ENCODE results near the gene ETV7.
"Not testable (repeated sequence)": the region's sequence is repeated elsewhere in the genome, so short reads cannot be mapped to it uniquely, and the experiment has no call there.

Gene ETV7

DNA sequence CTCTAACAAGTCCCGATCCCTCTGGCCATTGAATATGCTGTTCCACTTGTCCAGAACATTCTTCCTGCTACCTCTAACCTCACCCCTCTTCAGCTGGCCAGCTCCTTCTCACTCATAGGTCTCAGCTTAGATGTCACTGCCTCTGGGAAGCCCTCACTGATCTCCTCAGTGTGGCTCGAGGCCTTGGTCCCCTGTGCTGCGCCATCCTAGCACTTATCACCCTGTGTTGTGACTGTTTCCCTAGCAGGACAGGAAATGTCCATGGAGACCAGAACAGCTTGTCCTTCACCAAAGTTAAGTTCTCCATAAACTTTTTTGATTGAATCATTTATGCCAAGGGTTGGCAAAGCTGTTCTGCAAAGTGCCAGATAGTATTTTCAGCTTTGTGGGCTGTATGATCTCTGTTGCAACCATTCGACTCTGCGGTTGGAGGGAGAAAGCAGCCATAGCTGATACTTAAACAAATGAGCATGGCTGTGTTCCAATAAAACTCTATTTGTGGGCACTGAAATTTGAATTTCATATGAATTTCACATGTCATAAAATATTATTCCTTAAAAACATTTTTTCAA lies 44.3 kb downstream of the ETV7 start:
- H3K27ac Mint-ChIP-seq = no peak overlapping the region
- H3K4me1 Mint-ChIP-seq = peaks cover 8% of the 10 kb centered on the region
- peaks cover 21% of the 10 kb centered on the region for H3K27me3 Mint-ChIP-seq
- DNase-seq = no peak
- no peak for ATAC-seq
- H3K4me3 Mint-ChIP-seq = no peak overlapping the region
- no peaks in the 10 kb centered on the region for H3K9me3 Mint-ChIP-seq

DNA sequence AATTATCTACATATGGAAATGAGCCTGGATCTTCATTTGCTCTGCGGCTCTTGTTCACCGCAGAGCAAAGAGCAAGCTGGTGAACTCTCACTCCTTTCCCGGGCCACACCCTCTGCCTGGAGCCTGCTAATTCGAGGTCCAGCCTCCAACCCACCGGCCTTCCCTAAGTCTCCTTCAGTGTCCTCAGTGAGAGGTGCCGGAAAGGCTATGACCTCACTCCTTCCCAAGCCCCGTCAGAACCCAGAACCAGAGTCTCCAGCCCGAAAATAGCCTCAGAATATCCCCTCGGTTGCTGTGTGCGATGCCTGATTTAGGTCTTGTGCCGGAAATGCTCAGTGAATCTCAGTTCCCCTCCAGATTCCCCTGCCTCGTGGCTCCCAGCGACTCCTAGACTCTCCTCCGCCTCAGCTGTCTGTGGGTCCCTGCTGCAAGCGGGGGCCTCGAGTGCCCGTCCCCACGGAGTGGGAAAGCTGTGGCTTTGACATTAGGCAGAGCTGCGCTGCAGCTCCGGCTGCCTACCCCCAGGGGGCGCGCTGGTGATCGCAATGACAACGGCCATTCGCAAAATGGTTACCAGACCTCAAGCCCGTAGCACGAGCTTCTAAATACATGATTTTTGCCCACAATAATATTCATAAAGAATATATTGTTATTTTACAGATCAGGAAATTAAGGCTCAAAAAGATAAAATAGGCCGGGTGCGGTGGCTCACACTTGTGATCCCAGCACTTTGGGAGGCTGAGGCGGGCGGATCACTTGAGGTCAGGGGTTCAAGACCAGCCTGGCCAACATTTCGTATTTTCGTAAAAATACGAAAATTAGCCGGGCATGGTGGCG lies 46.6 kb downstream of the ETV7 start:
- peak overlapping the region; percentile 47 to 63 for H3K4me3 Mint-ChIP-seq
- peak overlapping the region in 1 of 2 donors; percentile 68 for H3K27ac Mint-ChIP-seq
- peaks cover 21% of the 10 kb centered on the region for H3K27me3 Mint-ChIP-seq
- H3K4me1 Mint-ChIP-seq = peaks cover 25% of the 10 kb centered on the region
- ATAC-seq = peak; percentile 78
- DNase-seq = peak; percentile 70 to 71
- H3K9me3 Mint-ChIP-seq = no peaks in the 10 kb centered on the region

DNA sequence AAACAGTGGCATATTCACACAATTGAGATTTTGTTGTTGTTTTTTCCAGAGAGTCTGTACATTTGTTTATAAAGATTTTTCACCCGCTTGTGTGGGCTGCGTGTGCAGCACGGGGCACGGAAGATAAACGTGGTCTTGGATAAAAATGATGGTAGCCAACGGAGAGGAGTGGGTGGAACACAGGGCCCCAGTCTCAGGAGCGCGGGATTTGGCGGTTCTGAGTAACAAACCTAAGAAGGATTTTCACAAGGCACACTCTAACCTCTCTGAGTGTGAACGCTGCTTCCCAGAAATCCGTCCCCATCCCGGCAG lies 47.2 kb downstream of the ETV7 start:
- ATAC-seq = no peak
- no peak overlapping the region for H3K27ac Mint-ChIP-seq
- DNase-seq = no peak

DNA sequence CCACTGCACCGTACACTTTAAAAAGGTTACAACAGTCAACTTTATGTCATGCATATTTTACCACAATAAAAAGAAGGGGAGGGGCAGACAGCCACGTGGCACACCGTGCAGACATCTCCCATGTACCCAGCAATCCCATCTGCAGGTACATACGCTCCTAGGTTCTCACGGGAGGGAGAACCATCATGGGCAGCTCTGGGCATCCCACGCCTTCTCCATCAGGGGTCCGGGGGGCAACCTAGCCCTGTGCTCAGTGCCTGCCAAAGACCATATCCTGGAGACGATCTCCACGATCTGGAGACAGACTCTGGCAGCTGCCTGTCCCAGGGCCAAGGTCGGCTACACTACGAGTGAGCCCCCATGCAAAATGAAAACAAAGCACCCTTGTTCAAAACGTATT lies 48.3 kb downstream of the ETV7 start:
- no peak for DNase-seq
- peaks cover 38% of the 10 kb centered on the region for H3K27me3 Mint-ChIP-seq
- H3K27ac Mint-ChIP-seq = no peak overlapping the region
- peaks cover 30% of the 10 kb centered on the region for H3K4me1 Mint-ChIP-seq
- H3K9me3 Mint-ChIP-seq = no peaks in the 10 kb centered on the region
- H3K4me3 Mint-ChIP-seq = no peak overlapping the region
- ATAC-seq = no peak

More for the DNA sequence above, 47.2 kb downstream of the ETV7 start:
- Mint-ChIP-seq H3K4me3 (no peak overlapping the region), H3K27me3 (peaks cover 26% of the 10 kb centered on the region), H3K9me3 (no peaks in the 10 kb centered on the region), H3K4me1 (peaks cover 25% of the 10 kb centered on the region)

DNA sequence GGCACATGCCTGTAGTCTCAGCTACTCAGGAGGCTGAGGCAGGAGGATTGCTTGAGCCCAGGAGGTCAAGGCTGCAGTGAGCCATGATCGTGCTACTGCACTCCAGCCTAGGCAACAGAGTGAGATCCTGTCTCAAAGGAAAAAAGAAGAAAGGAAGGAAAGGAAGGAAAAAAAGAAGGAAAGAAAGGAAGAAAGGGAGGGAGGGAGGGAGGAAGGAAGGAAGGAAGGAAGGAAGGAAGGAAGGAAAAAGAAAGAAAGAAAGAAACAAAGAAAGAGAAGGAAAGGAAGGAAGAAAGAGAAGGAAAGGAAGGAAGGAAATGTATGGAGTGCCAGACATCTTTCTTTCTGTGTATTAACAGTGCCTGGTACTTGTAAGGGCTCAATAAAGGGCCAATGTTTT lies 49.2 kb downstream of the ETV7 start:
- not testable (repeated sequence) for H3K9me3 Mint-ChIP-seq, H3K4me3 Mint-ChIP-seq, ATAC-seq, H3K27ac Mint-ChIP-seq, DNase-seq
- H3K27me3 Mint-ChIP-seq = peaks cover 42% of the 10 kb centered on the region
- H3K4me1 Mint-ChIP-seq = peaks cover 31% of the 10 kb centered on the region

DNA sequence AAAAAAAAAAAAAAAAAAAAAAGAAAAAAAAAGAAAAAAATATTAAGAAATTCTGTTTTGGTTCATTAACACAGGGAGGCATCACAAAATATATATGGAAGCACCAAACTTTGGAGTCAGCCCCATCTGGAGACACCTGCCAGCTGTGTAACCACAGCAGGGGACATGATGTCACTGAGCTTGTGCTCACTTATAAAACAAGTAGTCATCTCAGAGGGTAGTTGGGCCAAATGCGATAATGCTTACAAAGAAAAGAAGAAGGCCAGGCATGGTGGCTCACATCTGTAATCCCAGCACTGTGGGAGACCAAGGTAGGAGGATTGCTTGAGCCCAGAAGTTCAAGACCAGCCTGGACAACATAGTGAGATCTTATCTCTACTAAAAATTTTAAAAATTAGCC lies 49.7 kb downstream of the ETV7 start:
- Mint-ChIP-seq H3K4me3 (no peak overlapping the region), H3K27ac (no peak overlapping the region), H3K27me3 (peaks cover 47% of the 10 kb centered on the region), H3K4me1 (peaks cover 31% of the 10 kb centered on the region), H3K9me3 (no peaks in the 10 kb centered on the region)
- DNase-seq = no peak
- no peak for ATAC-seq

DNA sequence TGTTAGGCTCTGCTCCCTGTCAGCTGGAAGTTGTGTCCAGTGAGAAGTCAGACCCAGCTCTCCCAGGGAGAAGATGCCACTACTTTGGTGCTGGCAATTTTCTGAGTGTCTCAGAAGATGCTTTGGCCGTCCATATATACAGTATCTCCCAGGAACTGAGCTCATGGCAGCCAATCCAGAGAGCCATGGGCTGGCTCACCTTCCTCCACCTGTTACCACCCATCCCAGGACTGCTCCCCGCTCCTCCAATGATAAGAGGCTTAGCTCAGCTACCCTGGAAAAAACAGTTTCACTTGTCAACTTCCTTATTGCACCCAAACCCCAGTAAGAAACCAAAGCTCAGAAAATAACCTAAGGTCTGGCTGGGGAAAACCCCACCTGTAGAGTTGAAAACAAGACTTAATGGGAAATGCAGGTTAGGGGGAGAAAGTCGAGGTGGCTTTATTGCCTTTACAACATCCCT lies 50.7 kb downstream of the ETV7 start, which contains the start of gene BNIP5:
BNIP5 (minus strand) TSS at position 110 of the 463 bp plus-strand sequence. CDS start 6,198 bp downstream, outside the sequence.
- DNase-seq = no peak
- ATAC-seq = peak; percentile 61
- H3K9me3 Mint-ChIP-seq = no peaks in the 10 kb centered on the region
- H3K4me3 Mint-ChIP-seq = peak within 1 kb of the TSS; percentile 2 to 40
- H3K27me3 Mint-ChIP-seq = peaks cover 48% of the 10 kb centered on the region
- H3K4me1 Mint-ChIP-seq = peaks cover 31% of the 10 kb centered on the region
- H3K27ac Mint-ChIP-seq = no peak within 1 kb of the TSS

DNA sequence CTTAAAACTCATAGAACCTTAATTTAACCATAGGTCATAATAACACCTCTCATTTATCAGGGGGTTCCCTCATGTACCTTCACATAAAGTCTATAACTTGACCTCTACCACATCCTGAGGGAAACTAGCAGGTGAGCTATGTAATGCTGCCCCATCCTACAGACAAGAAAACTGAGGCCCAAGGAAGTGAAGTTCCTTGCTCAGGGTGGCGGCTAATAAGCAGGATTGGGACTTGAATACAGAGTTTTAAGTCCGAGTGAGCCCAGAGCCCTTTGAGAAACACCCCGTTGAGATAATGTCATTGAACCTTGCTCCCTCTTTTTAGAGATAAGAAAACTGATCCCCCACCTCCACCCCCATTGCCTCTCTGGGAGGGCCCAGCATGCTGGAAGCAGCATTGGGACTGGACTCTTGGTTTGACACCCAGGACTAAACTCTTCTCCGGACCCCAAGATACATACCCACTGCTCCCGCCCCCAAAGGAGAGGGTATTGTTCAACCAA lies 51.2 kb downstream of the ETV7 start:
- Mint-ChIP-seq H3K9me3 (no peaks in the 10 kb centered on the region), H3K27ac (no peak overlapping the region), H3K4me3 (no peak overlapping the region), H3K4me1 (peaks cover 31% of the 10 kb centered on the region), H3K27me3 (peaks cover 48% of the 10 kb centered on the region)
- ATAC-seq (no peak), DNase-seq (no peak)

DNA sequence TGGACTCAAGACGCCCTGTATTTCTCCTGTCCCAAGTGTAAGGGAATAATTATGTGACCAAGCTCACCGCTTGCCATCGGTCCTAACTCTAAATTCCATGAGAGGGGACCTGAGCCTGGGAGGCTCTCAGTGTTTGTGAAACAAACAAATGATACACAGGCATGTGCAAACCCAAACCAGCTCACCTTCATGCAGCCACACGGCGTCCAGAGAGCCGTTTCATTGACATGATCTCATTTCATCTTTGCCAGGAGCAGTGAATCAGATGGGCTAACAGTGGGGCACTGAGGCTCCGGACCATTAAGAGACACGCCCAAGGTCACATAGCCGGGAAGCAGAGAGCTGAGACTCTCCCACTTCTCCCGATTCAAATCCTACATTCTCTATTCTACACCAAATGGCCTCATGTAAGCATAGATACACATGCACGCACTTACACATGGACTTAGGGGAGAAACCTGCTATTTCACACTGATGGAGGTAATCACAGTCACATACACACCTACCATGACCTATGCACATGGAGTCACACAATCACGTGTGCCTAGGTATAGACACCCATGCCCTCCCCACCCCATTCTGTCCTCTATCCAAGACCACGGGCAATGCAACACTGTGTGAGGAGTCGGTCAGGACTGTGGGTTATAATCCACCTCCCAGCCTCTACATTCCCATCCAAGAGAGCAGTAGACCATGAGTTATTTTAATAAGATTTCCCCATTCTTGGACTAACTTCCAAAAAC lies 51.8 kb downstream of the ETV7 start:
- peaks cover 26% of the 10 kb centered on the region for H3K4me1 Mint-ChIP-seq
- ATAC-seq = no peak
- peaks cover 43% of the 10 kb centered on the region for H3K27me3 Mint-ChIP-seq
- no peaks in the 10 kb centered on the region for H3K9me3 Mint-ChIP-seq
- no peak overlapping the region for H3K27ac Mint-ChIP-seq
- H3K4me3 Mint-ChIP-seq = no peak overlapping the region
- DNase-seq = no peak

DNA sequence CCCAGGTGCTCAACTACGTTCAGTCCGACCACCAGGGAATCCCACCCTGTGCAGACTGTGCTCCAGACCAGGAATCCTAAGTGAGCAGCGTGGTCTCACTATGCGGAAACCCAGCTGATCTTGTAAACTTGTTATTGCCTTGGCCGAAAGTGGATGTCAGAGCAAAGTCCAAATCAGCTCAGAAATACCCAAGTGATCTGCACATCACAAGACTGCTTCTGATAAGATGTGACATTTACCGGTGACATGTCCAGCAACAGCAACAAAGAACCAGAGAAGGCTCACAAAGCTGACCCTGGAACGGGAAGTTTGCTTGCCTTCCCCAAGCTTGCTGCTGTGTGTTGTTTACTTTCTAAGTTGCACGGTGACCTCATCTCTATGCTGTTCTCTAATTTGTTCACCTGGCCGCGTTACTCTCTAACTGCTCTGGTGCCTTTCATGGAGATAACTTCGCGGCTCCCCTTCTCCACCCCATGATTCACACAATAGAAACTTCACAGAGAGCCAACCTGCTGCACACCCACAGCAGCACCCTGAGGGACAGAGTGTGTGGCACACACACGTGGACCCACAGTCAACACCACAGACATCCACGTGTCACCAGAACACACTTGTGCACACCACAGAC lies 52.5 kb downstream of the ETV7 start:
- Mint-ChIP-seq H3K27me3 (peaks cover 36% of the 10 kb centered on the region), H3K4me3 (no peak overlapping the region), H3K27ac (no peak overlapping the region), H3K9me3 (no peaks in the 10 kb centered on the region), H3K4me1 (peaks cover 23% of the 10 kb centered on the region)
- DNase-seq = no peak
- ATAC-seq = no peak

DNA sequence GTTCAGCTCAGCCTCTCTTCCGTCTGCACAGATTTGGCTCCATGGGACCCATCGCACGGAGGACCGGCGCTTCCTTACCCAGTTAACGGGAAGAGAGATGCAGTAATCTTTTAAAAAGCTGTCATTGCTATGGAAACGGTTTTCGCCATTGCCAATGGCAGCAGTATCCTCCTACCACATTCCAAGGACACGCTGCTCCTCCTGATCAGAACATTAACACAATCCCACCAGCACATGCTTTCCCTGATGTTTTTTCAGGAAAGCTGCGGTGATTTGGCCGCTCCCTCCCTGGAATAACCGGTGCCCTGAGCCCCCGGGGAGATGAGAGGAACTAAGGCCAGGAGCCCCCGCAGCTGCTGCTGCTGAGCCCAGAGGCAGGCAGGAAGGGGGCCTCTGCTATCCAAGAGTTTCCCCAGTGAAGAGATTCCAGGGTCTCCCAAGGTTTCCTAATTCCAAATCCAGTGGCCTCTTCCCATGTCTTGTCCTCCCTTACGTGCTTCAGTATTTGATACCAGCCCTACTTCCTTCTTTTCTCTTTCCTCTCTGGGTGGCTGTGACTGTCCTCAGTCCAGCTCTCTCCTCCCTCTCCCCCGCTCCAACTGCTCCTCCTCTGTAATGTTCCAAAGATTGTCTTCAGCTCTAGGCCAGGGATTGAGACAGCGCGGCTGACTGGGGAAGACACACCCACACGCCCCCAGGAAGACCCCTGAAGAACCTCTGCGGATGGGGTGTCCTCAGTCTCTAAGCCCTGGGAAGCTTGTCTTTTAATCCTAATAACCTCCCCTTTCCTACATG lies 53.3 kb downstream of the ETV7 start:
- ATAC-seq (no peak), DNase-seq (no peak)
- Mint-ChIP-seq H3K4me1 (peaks cover 23% of the 10 kb centered on the region), H3K27me3 (peaks cover 28% of the 10 kb centered on the region), H3K4me3 (no peak overlapping the region), H3K9me3 (no peaks in the 10 kb centered on the region), H3K27ac (no peak overlapping the region)

DNA sequence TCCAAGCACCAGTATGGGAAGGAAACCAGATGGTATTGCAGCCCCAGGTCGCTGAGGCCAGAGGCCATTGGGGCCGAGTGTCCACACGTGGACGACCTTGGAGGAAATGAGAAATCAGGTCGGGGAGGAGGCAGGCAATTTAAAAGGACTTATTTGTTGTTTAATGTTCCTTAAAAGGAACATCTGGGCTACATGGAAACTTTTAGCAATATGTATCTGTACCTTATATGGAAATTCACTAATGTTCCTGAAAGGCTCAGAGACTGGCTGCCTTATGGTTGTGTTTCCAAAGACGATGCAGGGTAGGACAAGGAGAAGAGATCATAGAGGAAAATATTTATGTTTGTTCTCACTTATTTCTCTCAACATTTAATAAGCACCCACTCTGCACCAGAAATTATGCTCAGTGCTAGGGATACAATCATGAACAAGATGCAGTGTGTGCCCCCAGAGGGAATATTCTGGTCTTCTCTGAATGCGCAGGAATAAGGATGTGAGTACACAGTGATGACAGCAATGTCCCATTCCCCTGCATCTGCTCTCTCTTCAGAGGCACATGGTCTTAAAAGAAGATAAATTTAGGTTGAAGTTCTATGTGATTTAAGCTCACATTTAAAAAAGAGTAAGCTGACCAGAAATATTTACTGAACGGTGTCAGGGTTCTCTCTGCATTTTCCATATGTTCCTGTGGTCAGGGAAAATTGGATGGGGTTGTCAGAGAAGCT lies 54.1 kb downstream of the ETV7 start:
- Mint-ChIP-seq H3K9me3 (no peaks in the 10 kb centered on the region), H3K27ac (no peak overlapping the region), H3K4me1 (peaks cover 23% of the 10 kb centered on the region), H3K27me3 (peaks cover 27% of the 10 kb centered on the region), H3K4me3 (no peak overlapping the region)
- ATAC-seq (no peak), DNase-seq (no peak)

DNA sequence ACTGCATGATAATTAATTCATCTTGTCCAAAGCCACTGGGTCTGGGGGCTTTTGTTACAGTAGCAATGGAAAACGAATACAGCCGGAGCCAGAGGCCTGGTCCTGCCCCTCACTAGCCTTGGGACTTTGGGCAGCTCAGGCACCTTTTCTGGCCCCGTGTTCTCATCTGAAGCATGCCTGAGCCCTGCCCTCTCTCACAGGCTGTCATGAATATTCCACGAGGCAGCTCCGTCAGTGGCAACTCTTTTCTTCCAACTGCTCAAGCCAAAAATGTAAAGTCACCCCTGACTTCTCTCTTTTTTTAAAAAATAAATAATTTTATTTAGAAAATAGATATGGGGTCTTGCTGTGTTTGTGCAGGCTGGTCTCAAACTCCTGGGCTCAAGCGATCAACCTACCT lies 56.1 kb downstream of the ETV7 start:
- ATAC-seq = no peak
- H3K4me1 Mint-ChIP-seq = peaks cover 10% of the 10 kb centered on the region
- H3K27ac Mint-ChIP-seq = no peak overlapping the region
- peaks cover 38% of the 10 kb centered on the region for H3K27me3 Mint-ChIP-seq
- DNase-seq = no peak
- no peaks in the 10 kb centered on the region for H3K9me3 Mint-ChIP-seq
- H3K4me3 Mint-ChIP-seq = no peak overlapping the region

DNA sequence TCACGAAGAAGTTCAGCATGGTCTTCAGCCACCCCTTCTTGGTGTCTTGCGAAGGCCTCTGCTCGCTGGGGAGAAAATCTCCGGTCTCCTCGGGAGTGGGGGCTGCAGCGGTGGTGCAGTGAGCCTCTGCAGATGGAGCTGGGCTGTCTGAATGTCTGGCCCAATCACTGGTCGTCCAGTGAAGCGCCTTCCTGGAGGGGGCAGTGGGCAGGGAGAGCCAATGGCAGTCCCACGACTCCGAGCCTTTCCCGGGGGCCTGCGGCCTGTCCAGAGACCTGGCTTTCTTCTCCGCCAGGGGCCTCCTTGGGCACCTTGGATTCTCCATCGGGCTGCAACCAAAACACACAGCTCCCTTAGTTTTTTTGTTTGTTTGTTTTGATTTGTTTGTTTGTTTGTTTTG lies 57.1 kb downstream of the ETV7 start:
- peaks cover 34% of the 10 kb centered on the region for H3K27me3 Mint-ChIP-seq
- no peak overlapping the region for H3K4me3 Mint-ChIP-seq
- no peak for ATAC-seq
- no peak overlapping the region for H3K27ac Mint-ChIP-seq
- no peaks in the 10 kb centered on the region for H3K9me3 Mint-ChIP-seq
- peaks cover 6% of the 10 kb centered on the region for H3K4me1 Mint-ChIP-seq
- no peak for DNase-seq
